GM18909 (cell line): ENCODE results near the gene SHTN1.

Experiments used
- ATAC-seq: cut with Tn5 transposase; IDR thresholded peaks from one replicate; pipeline ENCODE4 v1.9.1; 2021; ENCODE audit warnings: mild to moderate bottlenecking; ENCODE audit not compliant: unreplicated experiment, poor library complexity

The SHTN1 gene

GRCh38 chr10:116988311-116988710 lies 16.7 kb downstream of the SHTN1 start:
- no peak for ATAC-seq

DNA sequence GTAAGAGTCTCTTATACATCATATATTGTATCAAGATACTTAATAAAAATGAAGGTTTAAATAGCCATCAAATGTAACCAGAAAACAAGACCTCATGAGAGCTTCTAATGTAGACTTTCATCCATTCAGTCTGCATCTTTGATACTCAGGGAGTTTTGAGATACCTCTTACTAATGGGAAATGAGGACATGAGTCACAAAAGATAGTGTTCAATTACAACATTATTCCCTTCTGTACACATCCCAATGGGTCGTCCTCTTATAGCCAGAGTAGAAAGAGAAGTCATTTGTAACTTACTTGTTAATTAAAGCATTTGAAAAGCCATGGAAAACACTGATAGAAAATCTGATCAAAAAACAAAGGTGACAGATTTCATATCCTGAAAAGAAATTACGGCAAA lies 19.4 kb downstream of the SHTN1 start:
- ATAC-seq: no peak

GRCh38 chr10:116984202-116984990 lies 20.6 kb downstream of the SHTN1 start:
- ATAC-seq: no peak

- no peak for ATAC-seq
These were observed 24.9 kb downstream of the SHTN1 start for GRCh38 chr10:116980041-116980440.

DNA sequence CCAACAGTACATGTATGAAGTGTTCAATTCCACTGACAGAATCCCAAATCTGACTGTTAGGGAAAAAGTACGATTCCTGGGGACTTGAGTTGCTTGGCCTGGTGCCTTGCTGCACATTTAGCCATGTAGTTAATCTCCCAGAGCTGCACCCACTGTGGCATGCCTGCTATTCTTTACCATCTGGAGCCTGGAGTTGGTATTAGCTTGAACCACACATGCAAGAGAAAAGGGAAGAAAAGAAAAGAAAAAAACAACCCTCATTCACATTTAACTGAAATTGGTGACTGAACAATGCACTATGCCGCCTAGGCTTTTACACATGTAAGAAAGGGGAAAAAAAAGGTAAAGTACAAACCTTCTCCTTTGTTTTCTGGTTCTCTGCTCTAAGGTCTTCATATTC lies 26.1 kb downstream of the SHTN1 start:
- no peak for ATAC-seq

DNA sequence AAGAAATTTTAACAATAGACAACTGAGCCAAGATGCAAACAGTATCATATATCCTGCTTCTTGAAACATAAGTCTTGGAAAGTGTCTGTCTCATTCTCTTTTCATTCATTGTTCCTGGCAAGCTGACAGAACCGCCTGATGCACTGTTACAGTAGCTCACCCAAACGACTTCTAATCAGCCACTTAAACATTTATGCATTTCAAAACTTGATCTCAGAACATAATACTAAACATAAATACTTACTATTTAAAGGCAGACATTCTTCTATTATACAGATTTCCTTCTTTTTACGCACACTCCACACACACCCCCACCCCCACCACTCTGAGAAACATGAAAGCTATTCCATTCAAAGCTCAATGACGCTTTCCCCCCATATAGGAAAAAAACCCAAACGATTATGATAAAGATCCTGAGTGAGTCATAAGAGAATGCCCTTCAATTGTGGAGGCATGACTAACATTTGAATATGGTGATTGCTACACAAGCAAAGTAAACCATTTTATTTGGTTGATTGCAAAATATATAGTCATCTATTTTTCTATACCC lies 30.5 kb downstream of the SHTN1 start:
- no peak for ATAC-seq

DNA sequence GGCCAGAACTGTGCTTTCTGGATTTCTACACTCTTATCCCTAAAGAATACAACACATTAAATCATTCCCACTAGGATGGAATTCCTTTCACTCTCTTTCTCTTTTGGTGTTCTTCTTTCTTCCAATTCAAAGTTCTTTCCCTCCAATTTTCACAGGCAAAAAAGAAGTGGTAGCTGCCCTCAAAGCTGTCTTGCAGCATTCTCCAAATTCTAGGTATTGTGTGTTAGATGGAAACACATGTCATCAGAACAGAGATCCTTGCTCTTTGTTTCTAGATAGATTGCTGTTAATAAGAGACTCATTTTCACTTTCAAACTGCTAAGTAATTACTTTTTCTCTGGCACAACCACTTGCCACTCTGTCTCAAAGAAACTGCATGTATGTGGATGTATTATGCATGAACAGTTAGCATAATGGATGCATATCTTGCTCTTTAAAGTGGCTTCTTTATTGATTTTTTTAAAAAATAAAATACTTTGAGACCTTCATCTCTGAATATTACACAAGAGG lies 31.0 kb downstream of the SHTN1 start:
- ATAC-seq: no peak

DNA sequence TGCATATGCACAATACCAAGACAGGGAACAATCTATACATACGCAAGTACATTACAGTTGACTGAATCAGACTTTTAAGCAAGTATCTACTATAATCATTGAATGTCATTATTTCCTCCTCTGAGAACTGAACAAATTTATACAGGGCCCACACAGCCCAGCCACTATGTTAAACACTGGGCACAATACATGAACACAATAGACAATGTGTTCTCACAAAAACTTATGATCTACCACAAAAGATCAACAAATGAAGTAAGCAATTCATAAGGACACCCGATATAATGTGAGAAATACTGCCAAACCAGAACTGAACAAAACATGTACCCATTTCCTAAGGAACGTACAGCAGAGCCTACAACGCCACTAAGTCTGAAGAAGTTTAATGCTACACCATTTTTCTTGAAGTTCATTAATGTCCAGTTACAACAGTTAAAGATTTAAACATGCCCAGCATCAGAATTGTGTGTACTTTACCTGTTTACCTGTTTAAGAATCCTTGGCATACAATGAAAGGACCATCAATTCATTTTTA lies 31.5 kb downstream of the SHTN1 start:
- ATAC-seq: no peak

DNA sequence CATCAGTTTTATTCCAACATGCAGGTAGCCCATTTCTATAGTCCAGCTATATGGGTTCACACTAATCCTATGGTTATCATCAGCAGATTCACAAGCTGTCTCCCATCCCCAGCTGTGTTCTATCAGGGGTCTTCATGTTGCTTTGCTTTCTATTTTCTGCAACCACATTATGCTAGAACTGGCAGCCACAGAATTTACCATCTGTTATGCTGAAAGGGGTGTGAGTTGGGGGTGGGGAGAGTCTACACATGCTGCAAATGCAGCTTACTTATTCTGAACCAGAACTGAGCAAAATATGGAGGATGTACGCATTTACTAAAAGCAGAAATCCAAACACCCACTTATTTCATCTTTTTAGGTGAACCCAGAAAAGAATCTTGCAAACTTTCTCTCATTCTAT lies 32.9 kb downstream of the SHTN1 start:
- ATAC-seq: no peak

DNA sequence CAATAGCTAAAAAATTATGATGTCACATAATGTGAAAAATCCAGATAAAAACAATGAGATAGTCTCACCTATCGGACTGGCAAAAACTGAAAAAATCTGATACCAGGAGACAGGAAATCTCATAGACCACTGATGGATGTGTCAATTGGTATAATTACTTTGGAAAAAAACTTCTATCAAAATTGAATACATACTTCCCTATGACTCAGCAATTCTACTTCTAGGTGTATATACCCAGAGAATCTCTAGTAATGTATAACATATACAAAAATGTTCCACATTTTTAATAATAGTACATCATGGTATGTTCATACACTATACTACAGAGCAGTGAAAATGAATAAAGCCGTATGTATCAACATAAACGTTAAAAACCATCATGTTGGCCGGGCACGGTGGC lies 34.9 kb downstream of the SHTN1 start:
- no peak for ATAC-seq

DNA sequence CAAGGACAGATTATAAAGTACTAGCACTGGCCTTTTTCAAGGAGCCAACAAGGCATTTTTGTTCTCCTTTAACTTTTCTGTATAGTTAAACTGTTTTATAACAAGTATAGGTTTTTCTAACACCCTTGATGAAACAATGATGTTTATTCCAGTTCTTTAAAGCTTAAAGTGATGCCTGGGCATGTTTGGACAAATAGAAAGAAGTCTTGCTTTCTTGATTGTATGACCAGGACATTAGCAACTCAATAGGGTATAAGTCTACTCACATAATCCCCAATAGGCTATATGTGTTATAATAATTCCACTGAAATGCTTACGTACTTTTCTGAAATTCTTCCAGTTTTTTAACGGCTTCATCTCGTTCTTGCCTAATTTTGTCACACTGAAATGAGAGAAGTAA lies 36.7 kb downstream of the SHTN1 start:
- ATAC-seq: no peak

GRCh38 chr10:116961406-116962251 lies 43.4 kb downstream of the SHTN1 start:
- ATAC-seq: no peak

DNA sequence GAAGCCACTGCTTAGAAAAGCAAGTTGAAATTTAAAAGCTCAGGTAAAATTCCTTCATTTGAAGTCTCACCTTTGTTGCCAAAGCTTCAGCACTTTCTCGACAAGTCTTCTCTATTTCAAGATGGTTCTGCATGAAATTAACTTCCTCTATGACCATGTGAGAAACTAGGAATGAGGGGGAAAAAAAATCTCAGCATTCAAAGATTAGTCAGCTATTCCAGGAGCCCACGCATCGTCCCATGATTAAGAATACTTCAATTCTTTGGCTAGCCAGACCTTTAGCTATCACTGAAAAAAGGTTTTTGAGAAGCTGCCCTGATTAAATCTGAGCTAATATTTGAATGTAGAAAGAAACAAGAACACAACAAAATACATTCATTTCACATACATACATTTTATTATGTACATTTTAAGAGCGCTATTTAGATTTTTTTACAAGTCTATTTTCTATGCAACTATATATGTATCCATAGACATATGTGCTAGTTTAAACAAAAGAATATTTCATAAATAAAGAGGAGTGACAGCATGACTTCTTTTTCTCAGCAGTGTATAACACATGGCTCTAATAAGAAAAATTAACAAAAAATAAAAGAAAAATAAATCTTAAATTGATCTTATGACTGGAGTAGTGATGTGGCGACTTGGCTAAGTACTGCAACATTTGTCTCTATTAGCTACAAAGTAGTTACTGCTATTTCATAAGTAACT lies 44.8 kb downstream of the SHTN1 start:
- ATAC-seq: no peak

DNA sequence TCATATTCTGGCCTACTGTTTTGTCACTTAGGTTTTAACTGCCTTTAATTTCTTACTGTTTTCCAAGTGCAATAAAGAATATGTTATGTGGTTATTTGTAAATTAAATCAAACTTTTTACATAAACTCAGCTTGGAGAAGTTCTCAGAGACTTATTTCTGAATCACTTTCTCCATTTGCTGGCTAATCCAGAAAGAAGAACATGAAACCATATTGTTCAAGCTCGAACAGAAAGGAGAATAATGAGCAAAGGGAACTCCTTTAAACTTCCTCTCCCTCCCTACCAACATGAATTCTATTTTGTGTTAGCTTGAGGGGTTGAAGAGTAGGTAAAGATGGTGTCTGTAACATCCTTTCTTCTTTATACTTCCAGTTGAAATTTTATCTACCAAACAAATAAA lies 52.3 kb downstream of the SHTN1 start:
- no peak for ATAC-seq

DNA sequence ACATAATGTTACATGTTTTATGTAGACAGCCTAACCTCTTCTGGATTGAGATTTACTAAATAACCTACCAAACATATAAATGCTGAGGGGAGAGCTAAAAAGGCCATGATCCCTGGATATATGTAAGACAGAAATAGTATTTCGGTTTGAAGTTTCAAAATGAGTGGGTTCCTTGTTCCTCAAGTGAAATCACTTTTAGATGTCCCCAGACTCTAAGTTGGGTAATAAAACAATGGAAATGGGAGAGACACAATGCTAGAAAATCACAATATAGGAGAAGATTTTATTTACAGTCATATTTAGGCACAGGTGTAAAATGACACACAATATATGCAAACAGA lies 56.5 kb downstream of the SHTN1 start:
- no peak for ATAC-seq

DNA sequence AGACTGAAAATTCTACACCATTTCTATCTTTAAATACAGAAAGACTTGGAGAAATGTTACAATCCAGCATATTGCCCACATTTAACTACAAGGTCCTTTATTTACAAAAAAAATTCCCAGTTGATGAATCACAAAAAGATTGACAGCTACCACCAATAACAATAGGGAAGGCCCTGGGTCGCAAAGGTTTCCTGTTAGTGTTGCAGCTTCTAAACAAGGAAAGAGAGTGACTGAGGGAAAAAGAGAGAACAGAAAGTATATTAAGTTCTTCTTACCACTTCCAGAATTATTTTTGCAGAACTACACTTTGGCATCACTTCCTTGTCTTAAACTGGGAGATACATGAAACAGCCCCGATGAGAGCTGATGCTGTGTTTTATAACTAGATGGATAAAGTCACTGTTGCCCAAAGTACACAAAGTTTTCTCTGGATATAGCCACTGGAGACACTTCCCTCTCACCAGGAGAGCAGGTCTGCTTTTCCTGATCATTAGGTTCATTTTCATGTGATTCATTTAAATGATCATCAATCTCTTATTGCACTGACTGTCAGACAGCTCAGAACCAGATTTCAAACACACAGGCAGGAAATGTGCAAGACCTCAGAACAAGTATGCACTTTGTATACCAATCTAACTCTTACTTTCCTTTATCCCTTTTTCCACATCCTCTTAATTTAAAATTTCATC lies 57.0 kb downstream of the SHTN1 start:
- no peak for ATAC-seq

GRCh38 chr10:116944911-116945310 lies 60.1 kb downstream of the SHTN1 start:
- ATAC-seq: no peak

- no peak for ATAC-seq
These were observed 73.2 kb downstream of the SHTN1 start for GRCh38 chr10:116931806-116932205.

DNA sequence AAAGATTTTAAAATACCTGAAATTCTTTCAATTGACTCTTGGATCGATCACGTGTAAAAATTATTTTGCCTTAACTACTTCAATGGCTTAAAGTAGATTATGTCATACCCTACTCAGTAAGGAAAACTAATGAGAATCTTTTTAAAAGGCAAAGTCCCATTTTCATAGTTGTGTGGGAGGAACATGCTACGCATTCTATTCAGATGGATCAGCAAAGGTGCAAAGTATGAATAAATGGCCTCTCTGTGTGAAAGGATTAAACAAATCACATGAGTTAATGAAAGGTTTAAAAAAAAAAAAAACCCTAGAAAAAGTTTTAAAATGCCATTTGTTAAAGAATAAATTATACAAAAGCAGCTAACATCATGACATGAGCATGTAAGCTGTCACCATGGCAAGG lies 78.6 kb downstream of the SHTN1 start:
- ATAC-seq: no peak

DNA sequence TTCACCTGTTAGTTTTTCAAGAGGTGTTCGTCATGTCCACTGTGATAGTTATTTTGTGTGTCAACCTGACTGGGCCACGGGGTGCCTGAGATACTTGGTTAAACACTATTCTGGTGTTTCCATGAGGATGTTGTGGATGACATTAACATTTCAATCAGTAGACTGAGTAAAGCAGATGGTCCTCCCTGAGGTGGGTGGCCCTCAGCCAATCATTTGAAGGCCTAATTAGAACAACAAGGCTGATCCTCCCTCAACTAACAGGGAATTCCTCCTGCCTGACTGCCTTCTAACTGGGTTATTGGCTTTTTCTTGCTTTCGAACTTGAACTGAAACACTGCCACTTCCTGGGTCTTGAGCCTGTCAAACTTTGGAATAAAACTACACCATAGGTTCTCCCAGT lies 79.9 kb downstream of the SHTN1 start:
- no peak for ATAC-seq
